SK-N-MC (cell line): ENCODE measurements around the gene KLF3.

ENCODE experiments used
- DNase-seq: peaks from one replicate; pipeline ENCODE4 v3.0.0-alpha.2; 2011; ENCODE audit warnings: low read depth, low spot score
- H3K27ac ChIP-seq: fragments of 200-600 bp; sonication (generic); 2 replicates; pipeline ENCODE4 v1.5.1; 2016; ENCODE audit warnings: mixed run types
- H3K36me3 ChIP-seq: fragments of 200-600 bp; sonication (generic); 2 replicates; pipeline ENCODE4 v1.6.1; 2017; ENCODE audit warnings: antibody characterized with exemption, low read length, mixed read lengths; ENCODE audit not compliant: insufficient read depth
- H3K4me3 ChIP-seq: fragments of 200-600 bp; sonication (generic); 2 replicates; pipeline ENCODE4 v1.5.1; 2016
- H3K9ac ChIP-seq: fragments of 200-600 bp; sonication (generic); 2 replicates; pipeline ENCODE4 v1.8.0; 2017; ENCODE audit warnings: mixed run types, mixed read lengths; ENCODE audit not compliant: insufficient read length
- H3K9me3 ChIP-seq: fragments of 200-600 bp; sonication (generic); 2 replicates; pipeline ENCODE4 v1.6.1; 2017; ENCODE audit warnings: low read depth, mild to moderate bottlenecking, antibody characterized with exemption, low read length, moderate library complexity, mixed read lengths
- EZH2 ChIP-seq: fragments of 200-600 bp; sonication (generic); IDR thresholded peaks from one replicate; pipeline ENCODE4 v1.6.1; 2017; ENCODE audit warnings: antibody characterized with exemption
- FOXP2 ChIP-seq: optimal IDR thresholded peaks from 2 replicates; pipeline ENCODE3; 2011; ENCODE audit warnings: mild to moderate bottlenecking, moderate library complexity; ENCODE audit not compliant: insufficient read depth; ENCODE audit errors: extremely low read length, control extremely low read depth
- POLR2AphosphoS5 ChIP-seq: IDR thresholded peaks from 2 replicates; pipeline ENCODE4 v1.6.1; 2012; ENCODE audit warnings: mild to moderate bottlenecking, low read depth, low read length, borderline replicate concordance

KLF3 gene

GRCh38 chr4:38684271-38684670 lies 20.3 kb downstream of the KLF3 start:
- TF ChIP-seq FOXP2 (no peak), EZH2 (no peak), POLR2AphosphoS5 (no peak)
- no peak overlapping the region for H3K27ac ChIP-seq
- no peak overlapping the region for H3K9ac ChIP-seq
- H3K36me3 ChIP-seq, result peaks cover 25% of the 10 kb centered on the region
- no peak for DNase-seq
- H3K9me3 ChIP-seq, result no peaks in the 10 kb centered on the region
- no peak overlapping the region for H3K4me3 ChIP-seq

DNA sequence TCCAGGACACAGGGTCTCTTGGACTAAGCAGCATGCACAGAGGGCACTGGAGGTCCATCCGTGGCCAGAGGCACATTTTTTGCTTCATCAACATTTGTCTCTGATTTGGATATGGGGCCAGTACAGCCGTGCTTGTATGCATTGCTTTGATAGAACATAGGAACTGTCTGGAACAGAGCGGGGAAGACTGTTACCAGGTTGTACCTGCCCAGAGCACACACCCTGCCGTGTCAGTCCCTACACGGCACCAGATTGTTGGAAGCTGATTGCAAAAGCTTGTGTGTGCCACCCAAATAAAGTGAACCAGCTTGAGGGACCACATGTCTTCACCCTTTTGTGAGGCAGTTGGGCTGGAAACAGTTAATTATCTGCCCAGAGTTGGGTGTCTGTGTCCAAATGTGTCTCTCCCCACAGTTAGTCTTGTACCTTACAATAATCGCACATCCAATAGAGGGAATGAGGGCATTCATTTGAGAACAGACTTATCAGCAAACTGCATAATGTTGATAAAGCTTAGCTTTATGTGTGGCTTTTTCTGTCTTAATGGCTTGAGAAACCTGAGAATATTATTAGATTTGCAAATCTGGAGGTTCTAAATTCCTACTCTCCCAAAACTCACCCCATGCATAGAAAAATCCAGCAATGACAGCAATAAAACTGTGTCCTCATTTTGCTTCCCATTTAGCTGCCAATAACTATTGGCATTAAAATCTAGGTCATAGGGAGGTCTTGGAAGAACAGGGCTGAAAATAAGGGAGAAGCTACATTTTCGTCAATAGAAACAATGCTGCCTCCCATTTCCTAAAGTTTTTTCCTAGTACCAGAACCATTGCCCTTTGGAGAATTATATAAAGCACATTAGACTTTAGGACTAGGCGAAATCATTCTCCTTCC lies 21.2 kb downstream of the KLF3 start:
- Histone ChIP-seq H3K9ac (no peak overlapping the region), H3K27ac (no peak overlapping the region), H3K9me3 (no peaks in the 10 kb centered on the region), H3K4me3 (no peak overlapping the region), H3K36me3 (peaks cover 35% of the 10 kb centered on the region)
- no peak for DNase-seq
- TF ChIP-seq FOXP2 (no peak), EZH2 (no peak), POLR2AphosphoS5 (no peak)

- no peaks in the 10 kb centered on the region for H3K9me3 ChIP-seq
- DNase-seq, result no peak
- no peak overlapping the region for H3K27ac ChIP-seq
- H3K9ac ChIP-seq, result no peak overlapping the region
- peaks cover 41% of the 10 kb centered on the region for H3K36me3 ChIP-seq
- no peak overlapping the region for H3K4me3 ChIP-seq
- TF ChIP-seq EZH2 (no peak), POLR2AphosphoS5 (no peak), FOXP2 (no peak)
These were observed 22.7 kb downstream of the KLF3 start for GRCh38 chr4:38686682-38687081.

GRCh38 chr4:38687571-38688011 lies 23.6 kb downstream of the KLF3 start:
- Histone ChIP-seq H3K9ac (no peak overlapping the region), H3K36me3 (peaks cover 48% of the 10 kb centered on the region), H3K4me3 (no peak overlapping the region), H3K27ac (no peak overlapping the region), H3K9me3 (no peaks in the 10 kb centered on the region)
- no peak for TF ChIP-seq FOXP2
- TF ChIP-seq EZH2, result no peak
- no peak for TF ChIP-seq POLR2AphosphoS5
- DNase-seq, result no peak

GRCh38 chr4:38688676-38689355 lies 24.8 kb downstream of the KLF3 start:
- Histone ChIP-seq H3K4me3 (no peak overlapping the region), H3K9ac (no peak overlapping the region), H3K9me3 (no peaks in the 10 kb centered on the region), H3K36me3 (peaks cover 53% of the 10 kb centered on the region), H3K27ac (no peak overlapping the region)
- no peak for DNase-seq
- TF ChIP-seq POLR2AphosphoS5 (no peak), FOXP2 (no peak), EZH2 (no peak)

DNA sequence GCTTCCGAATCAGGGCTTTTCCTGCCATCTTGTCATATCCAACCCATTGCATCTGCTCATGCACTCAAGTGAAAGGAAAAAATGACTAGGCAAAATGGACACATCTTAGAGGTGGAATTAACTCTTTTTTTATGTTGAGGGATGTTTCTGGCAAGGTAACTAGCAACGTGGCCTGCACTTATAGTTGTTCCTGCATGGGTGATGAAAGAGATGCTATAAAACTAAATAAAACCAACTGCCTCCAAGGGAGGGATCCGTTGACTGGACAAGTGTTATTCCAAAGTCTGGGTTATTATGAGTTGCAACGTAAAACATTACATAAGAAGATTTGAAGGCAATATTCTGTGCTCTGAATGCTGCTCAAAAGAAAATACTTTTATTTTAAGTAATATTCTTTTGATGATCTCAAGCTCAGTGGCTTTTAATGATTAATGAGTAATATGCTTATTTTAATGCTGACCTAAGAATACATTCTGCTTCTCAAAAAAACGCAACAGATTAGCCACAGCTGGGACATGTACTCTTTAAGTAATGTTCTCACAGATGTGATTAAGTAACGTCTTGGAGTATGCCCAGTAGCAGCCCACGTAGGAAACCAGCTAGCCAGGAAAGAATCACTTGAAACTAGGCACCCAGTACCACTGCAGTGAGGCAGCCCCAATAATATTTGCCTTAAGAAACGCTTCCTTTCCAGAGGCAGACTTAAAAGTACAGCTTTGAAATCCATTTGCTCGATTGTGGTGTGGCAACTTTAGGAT lies 27.4 kb downstream of the KLF3 start:
- no peaks in the 10 kb centered on the region for H3K9me3 ChIP-seq
- H3K9ac ChIP-seq, result no peak overlapping the region
- H3K36me3 ChIP-seq, result peaks cover 74% of the 10 kb centered on the region
- H3K4me3 ChIP-seq, result no peak overlapping the region
- no peak overlapping the region for H3K27ac ChIP-seq
- DNase-seq, result no peak
- TF ChIP-seq EZH2 (no peak), POLR2AphosphoS5 (no peak), FOXP2 (no peak)

DNA sequence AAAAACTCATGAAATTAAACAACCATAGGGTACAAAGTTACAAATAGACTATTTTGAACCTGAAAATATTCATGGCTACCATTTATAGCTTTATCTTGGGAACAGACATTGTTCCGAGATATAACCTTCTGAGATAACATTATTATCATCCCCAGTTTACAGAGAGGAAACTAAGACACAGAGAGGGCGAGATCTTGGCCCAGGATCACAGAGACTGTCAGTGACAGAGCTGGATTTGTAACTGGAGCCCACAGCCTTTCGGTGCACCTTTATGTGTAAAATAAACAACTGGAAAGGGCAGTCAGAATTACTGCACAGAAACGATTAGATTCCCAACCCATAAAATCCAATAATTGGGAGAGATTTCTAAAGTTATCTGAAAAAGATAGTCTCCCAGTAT lies 28.4 kb downstream of the KLF3 start:
- no peak overlapping the region for H3K9ac ChIP-seq
- no peak overlapping the region for H3K4me3 ChIP-seq
- no peak for DNase-seq
- H3K27ac ChIP-seq, result no peak overlapping the region
- TF ChIP-seq POLR2AphosphoS5, result no peak
- TF ChIP-seq FOXP2, result no peak
- no peak for TF ChIP-seq EZH2
- H3K36me3 ChIP-seq, result peaks cover 79% of the 10 kb centered on the region
- H3K9me3 ChIP-seq, result no peaks in the 10 kb centered on the region

DNA sequence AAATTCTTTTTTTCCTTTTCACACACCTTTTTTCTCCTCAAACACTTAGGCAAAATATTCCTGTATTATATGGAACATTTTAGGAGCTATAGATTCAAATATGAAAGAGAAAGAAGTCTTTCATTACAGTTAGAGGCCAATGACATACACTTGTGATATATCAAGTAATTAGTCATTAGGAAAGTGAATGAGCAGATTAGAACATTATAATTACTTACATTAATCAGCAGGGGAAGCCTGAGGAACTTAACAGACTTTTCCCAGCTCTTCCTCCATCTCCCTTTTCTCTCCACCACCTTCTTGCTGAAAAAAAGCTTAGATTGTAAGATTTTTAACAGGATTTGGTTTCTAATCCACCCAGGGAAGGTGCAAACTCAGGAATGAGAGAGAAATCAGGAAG lies 29.6 kb downstream of the KLF3 start:
- no peak for TF ChIP-seq FOXP2
- Histone ChIP-seq H3K27ac (no peak overlapping the region), H3K4me3 (no peak overlapping the region), H3K9ac (no peak overlapping the region), H3K36me3 (peaks cover 73% of the 10 kb centered on the region), H3K9me3 (no peaks in the 10 kb centered on the region)
- no peak for DNase-seq
